Breast epithelium (tissue), 3 donors: ENCODE measurements around the gene POGLUT3.

Experiments used
- CTCF ChIP-seq, 3 donors: fragments of 450-650 bp; IDR thresholded peaks; one replicate each; pipeline ENCODE4 v1.5.1; 2016 to 2017; ENCODE audit warnings: antibody characterized with exemption in 3 of 3, mild to moderate bottlenecking in 3 of 3, moderate library complexity in 3 of 3
- POLR2A ChIP-seq: fragments of 450-650 bp; IDR thresholded peaks from one replicate; pipeline ENCODE4 v1.6.1; 2016; ENCODE audit warnings: antibody characterized with exemption, mild to moderate bottlenecking, moderate library complexity
- POLR2AphosphoS5 ChIP-seq, 3 donors: sonication (generic); formaldehyde crosslinking; IDR thresholded peaks; one replicate each; pipeline ENCODE4 v1.6.1; 2017; ENCODE audit warnings: antibody characterized with exemption in 3 of 3

GRCh38 chr11:108545909-108546501 is 47.8 kb upstream of the POGLUT3 start:
- TF ChIP-seq CTCF (IDR thresholded peaks at IDR 0.05) (no peak), POLR2A (no peak), POLR2AphosphoS5 (IDR thresholded peaks at IDR 0.05) (no peak)
